ENCODE measurements around the gene RNF150.
"Not testable (repeated sequence)": the region's sequence is repeated elsewhere in the genome, so short reads cannot be mapped to it uniquely, and the experiment has no call there.

The RNF150 gene

DNA sequence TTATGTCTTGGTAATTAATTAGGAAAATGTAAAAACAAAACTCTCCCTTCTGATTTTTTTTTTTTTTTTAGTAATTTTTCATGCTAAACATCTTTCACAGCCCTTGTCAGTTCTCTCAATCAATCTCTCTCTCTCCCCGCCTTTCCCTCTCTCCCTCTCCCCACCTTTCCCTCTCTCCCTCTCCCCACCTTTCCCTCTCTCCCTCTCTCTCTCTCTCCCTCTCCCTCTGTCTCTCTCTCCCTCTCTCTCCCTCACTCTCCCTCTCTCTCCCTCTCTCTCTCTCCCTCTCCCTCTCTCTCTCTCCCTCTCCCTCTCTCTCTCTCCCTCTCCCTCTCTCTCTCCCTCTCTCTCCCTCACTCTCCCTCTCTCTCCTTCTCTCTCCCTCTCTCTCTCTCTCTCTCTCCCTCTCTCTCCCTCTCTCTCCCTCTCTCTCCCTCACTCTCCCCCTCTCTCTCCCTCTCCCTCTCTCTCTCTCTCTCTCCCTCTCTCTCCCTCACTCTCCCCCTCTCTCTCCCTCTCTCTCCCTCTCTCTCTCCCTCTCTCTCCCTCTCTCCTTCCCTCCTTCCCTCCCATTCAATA is 322.6 kb downstream of the RNF150 start:
- not testable (repeated sequence) for DNase-seq
